ENCODE measurements around the gene DFFB.

DNA sequence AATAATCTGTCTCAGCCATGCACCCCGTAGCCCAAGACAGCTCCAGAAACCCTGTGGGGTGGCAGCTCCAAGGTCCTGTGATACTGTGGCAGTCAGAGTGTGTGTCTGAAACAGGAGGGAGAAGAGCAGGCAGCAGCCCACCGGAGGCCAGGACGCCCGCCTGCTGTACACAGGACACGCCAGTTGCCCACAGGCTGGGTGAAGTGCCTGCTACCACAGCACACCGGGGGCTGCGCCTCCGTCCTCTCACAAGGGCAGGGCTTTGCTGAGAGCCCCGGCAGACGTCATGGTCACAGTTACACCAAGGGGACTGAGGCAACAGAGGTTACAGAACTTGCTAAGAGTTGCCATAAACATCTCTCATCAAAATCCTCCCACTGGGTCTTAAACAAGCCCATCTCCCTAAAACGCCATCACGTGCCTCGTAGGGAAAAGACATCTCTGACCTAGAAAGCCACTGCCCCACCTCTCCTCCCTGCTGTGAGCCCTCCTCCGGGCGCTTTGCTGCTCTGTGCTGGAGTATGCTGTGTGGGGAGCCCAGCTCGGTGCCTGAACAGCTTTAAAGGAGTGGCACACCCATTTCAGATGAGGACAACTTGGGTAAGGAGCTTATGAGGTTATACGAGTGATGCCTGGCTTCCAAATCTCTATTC, 37.5 kb downstream of the DFFB start:
- TF ChIP-seq, protein P1, sequence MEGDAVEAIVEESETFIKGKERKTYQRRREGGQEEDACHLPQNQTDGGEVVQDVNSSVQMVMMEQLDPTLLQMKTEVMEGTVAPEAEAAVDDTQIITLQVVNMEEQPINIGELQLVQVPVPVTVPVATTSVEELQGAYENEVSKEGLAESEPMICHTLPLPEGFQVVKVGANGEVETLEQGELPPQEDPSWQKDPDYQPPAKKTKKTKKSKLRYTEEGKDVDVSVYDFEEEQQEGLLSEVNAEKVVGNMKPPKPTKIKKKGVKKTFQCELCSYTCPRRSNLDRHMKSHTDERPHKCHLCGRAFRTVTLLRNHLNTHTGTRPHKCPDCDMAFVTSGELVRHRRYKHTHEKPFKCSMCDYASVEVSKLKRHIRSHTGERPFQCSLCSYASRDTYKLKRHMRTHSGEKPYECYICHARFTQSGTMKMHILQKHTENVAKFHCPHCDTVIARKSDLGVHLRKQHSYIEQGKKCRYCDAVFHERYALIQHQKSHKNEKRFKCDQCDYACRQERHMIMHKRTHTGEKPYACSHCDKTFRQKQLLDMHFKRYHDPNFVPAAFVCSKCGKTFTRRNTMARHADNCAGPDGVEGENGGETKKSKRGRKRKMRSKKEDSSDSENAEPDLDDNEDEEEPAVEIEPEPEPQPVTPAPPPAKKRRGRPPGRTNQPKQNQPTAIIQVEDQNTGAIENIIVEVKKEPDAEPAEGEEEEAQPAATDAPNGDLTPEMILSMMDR (IDR thresholded peaks at IDR 0.05) = no peak
- TF ChIP-seq EZH2 (IDR thresholded peaks at IDR 0.05) (no peak), EZH2phosphoT487 (IDR thresholded peaks at IDR 0.05) (no peak)

All from neural progenitor cell (in vitro differentiated cells).